NCI-H82 treated with DMSO at 0.1 percent for 48 hours (cell line): ENCODE data around the gene SYNGR1.
"Not testable (repeated sequence)": the region's sequence is repeated elsewhere in the genome, so short reads cannot be mapped to it uniquely, and the experiment has no call there.

Experiments
- DNase-seq: peaks from one replicate; lab custom pipeline; 2025; ENCODE audit not compliant: unreplicated experiment; lab: John Stamatoyannopoulos, UW

The SYNGR1 gene

DNA sequence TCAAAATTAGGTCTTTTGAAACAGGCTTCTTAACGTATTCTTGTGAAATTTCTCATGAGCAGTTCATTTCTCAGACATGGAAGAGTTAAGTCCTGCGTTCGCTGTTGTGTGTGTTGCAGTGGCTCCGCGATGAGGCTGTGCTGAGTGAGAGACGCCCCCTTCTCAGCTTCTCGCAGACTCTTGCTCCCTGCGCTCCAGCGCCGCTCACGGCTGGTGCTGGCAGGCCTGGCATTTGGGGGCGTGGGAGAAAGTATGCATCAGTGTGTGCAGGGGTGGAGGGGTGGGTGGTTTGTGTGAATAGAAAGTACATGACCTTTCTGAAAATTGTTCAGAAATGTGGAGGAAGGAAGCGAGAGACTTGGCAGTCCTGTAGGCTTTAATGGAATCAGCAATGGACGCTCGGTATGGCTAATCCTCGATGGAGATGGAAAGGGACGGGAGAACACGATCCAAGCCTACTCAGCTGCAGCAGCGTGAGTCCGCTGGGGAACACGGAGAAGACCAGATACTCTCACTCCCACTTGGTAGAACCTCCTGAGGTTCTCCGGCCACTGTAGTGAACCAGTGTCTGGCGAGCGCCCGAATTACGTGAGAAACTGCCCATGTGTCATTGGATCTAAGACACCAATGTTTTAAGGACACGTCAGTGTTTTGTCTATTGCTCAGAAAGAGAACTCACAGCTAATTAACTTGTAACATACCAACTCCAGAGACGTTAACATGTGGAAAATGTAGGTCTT, 55.7 kb downstream of the SYNGR1 start:
- no peak for DNase-seq

DNA sequence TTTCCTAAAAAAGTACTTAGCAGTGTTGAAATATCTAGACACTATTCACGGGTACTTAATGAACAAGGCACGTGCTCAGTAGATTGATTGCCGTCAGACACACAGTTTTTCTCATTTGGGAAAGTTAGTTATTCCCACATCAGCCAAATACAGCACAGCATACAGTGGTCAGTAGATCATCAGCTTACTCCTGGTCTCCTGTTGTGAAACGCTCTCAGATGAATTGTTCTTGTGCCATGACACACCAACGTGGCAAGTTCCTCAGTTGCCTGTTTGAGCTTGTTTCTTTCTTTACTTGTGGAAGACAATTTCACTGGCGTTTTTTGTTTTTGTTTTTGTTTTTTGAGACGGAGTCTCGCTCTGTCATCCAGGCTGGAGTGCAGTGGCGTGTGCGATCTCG, 58.4 kb downstream of the SYNGR1 start:
- DNase-seq: no peak

DNA sequence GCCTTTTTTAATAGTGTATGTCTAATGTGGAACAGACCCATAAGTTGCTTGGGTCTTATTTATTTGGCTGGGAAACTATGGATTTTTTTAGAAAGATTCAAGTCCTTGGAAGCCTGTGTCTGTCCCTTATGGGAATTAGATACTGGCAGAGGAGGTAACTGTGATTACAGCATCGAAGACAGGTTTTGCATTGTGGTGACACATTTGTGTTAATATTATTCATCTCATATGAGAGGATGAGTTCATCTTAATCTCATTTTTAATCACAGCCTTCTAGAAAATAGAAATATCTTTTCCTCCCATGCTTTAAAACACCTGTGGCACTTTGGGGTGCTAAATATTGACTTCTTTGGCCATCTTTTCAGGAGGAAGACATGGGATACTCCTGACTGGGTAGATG, 59.0 kb downstream of the SYNGR1 start:
- no peak for DNase-seq

GRCh38 chr22:39409516-39410029, 59.8 kb downstream of the SYNGR1 start:
- DNase-seq: no peak

DNA sequence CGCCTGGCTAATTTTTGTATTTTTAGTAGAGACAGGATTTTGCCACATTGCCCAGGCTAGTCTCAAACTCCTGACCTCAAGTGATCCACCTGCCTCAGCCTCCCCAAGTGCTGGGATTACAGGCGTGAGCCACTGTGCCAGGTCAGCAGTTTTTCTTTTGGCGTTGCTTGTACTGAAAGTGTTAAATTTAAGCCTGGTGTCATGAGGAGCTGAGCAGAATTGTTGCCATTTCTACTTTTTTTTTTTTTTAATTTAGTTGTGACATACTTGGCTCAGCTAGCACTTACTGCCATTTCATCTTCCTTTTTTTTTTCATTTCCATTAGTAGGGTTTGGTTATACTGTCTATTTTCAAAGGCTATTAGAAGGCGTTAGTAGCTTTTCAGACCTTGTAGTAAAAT, 60.5 kb downstream of the SYNGR1 start:
- no peak for DNase-seq

DNA sequence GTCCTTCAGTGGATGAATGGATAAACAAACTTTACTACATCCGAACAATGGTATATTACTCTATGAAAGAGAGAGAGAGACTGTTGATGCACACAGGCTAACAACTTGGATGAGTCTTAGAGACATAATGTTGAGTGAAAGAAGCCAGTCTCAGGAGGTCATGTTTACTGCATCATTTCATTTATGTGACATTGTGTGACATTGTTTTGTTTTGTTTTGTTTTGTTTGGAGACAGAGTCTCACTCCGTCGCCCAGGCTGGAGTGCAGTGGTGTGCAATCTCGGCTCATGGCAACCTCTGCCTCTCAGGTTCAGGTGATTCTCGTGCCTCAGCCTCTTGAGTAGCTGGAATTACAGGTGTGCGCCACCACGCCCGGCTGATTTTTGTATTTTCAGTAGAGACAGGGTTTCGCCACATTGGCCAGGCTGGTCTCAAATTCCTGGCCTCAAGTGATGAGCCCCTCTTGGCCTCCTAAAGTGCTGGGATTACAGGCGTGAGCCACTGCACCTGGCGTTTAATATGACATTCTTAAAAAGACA, 62.1 kb downstream of the SYNGR1 start:
- not testable (repeated sequence) for DNase-seq

- not testable (repeated sequence) for DNase-seq
Measured at GRCh38 chr22:39413204-39413603, 63.4 kb downstream of the SYNGR1 start.

- no peak for DNase-seq
Measured at GRCh38 chr22:39414377-39414776, 64.6 kb downstream of the SYNGR1 start.

DNA sequence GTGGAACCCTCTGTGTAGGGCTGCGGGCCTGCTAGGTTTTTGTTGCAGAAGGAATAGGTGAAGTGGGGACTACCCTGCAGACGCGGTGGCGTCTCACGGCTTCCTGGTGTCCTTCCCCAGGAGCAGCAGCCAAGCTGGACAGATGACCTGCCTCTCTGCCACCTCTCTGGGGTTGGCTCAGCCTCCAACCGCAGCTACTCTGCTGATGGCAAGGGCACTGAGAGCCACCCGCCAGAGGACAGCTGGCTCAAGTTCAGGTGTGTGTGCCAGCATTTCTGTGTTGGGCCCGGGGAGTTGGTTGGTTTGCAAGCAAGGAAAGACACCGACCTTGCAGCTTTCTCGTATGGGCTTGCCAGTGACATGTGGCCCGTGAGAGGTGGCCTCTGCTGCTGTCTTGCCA, 65.1 kb downstream of the SYNGR1 start:
- no peak for DNase-seq

DNA sequence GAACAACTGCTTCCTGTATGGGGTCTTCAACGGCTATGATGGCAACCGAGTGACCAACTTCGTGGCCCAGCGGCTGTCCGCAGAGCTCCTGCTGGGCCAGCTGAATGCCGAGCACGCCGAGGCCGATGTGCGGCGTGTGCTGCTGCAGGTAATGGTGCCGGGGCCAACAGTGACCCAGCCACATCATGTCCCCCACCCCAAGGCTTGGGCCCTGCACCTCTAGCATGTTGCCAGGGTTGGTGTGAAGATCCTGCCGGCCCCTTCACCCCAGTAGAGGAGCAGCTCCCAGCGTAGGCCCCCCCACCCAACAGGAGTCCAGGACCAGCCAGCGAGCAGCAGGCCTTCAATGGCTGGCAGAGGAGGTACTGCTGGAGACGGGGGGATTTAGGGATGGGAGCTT, 65.7 kb downstream of the SYNGR1 start:
- DNase-seq: no peak

- no peak for DNase-seq
Measured at GRCh38 chr22:39416319-39416718, 66.5 kb downstream of the SYNGR1 start.

GRCh38 chr22:39417641-39418040, 67.8 kb downstream of the SYNGR1 start:
- DNase-seq: no peak

- DNase-seq: no peak
Measured at GRCh38 chr22:39418696-39419095, 68.9 kb downstream of the SYNGR1 start.

DNA sequence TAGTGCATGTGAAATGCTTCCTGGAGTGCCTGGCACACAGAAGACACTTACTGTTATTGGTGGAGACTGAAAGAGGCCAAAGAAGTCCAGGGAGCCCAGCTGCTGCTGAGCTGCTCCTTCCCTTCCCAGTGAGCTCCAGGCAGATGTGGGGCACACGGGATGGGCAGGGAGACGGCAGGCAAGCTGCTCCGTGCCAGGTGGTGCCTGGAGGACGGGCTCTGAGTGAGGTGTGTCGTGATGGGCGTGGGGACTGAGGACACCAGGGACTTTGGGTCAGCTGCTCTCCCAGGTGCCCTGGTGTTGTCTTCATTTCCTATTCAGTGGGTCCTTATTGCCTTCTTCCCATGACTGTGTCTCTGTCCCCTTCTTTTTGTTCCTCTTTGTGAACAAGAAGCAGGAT, 69.3 kb downstream of the SYNGR1 start:
- DNase-seq: no peak

DNA sequence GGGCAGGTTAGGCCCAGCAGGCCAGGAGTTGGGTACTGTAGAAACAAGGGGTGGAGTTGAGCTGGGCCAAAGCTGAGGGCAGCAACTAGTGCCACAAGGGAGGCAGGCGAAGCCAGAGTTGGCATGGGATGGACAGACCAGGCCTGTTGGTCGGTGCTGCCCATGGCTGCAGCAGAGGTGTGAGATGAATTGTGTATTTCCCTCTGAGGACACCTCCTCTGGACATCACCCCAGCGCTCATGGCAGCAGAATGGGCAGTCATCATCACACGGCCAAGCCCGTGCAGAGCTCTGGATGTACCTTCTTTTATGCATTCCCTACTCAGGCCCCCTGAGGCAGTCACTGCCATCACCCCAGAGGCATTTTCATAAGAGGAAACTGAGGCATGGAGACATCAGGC, 70.1 kb downstream of the SYNGR1 start:
- no peak for DNase-seq

GRCh38 chr22:39421691-39422090, 71.9 kb downstream of the SYNGR1 start:
- DNase-seq: no peak

DNA sequence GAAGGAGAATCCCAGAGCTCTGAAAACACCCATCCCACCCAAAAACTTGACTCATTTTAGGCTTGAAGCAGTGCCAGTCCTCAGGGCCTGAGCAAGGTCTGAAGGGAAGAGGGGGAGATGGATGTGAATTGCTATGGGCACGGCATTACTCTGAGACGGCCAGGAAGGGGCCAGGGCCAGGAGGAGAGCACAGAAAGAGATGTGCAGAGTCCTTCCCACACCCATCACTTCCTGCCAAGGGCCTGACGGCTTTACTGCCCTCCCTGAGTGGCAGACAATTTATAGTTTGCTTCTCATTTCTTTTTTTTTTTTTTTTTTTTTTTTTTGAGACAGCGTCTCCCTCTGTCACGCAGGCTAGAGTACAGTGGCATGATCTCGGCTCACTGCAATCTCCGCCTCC, 72.3 kb downstream of the SYNGR1 start:
- no peak for DNase-seq

- DNase-seq: no peak
Measured at GRCh38 chr22:39422721-39423120, 72.9 kb downstream of the SYNGR1 start.

- no peak for DNase-seq
Measured at GRCh38 chr22:39423976-39424375, 74.2 kb downstream of the SYNGR1 start.

DNA sequence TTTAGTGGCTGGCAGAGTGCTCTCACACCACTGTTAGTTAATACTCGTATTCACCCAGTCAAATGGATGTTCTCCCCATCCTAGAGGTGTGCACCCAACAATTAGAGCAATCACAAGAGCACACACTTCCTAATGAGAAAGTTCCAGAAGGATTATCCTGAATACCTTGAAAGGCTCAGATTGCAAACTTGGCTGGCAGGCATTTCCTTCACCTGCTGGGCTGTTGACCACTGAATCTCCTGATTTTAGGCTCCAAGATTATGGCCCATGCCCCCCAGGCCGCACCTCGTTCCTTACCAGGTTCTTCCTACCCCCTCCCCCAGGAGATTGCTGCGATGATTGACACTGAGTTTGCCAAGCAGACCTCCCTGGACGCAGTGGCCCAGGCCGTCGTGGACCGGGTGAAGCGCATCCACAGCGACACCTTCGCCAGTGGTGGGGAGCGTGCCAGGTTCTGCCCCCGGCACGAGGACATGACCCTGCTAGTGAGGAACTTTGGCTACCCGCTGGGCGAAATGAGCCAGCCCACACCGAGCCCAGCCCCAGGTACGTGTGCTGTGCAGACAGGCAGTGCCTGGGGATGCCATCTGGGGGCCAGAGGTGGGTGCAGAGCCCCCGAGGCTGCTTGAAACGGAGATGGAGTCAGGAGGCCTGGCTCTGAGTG, 76.7 kb downstream of the SYNGR1 start:
- no peak for DNase-seq

DNA sequence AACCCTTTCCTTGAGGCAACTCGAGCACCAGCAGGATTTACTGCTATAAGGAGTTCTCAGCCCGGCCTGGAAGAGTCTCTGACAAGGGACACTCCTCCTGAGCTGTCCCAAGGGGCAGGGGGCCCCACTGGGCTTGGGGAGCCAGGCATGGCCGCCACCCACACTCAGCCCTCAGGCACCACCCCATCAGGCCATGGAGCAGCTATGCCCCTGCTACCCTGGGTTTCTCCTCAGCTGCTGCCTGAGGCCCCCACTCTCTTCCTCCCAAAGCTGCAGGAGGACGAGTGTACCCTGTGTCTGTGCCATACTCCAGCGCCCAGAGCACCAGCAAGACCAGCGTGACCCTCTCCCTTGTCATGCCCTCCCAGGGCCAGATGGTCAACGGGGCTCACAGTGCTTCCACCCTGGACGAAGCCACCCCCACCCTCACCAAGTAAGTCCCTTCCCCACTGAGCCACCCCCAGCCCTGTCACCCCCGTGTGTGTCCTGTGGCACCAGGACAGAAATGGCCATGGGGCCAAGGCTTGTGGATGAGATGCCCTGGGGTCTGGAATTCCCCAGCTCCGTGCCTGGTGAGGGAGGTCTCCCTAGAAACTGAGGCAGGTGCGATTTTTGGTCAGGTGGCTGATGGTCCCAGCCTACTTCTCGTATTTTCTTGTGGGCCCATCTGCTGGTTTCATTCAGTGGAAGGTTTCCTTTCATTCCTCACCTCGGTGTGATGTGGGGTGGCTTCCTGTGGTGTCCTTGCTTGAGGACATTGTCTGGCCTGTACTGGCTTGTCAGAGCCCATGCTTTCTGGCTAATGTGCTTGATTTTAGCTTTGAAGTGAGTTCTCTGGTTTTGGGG, 78.2 kb downstream of the SYNGR1 start:
- DNase-seq: no peak
